SK-N-SH treated with all-trans-retinoic acid at 6 μM for 48 hours (cell line): ENCODE data around the gene STARD13.

ENCODE experiments used
- ARNTL ChIP-seq: fragments of 450-650 bp; formaldehyde crosslinking; IDR thresholded peaks from 2 replicates; pipeline ENCODE4 v1.5.0; 2020; ENCODE audit warnings: low read depth, mild to moderate bottlenecking, moderate library complexity, borderline replicate concordance
- ZC3H10 ChIP-seq: fragments of 250-450 bp; sonication (Bioruptor Pico); IDR thresholded peaks from 2 replicates; pipeline ENCODE4 v1.5.1; 2021; ENCODE audit warnings: mild to moderate bottlenecking, moderate library complexity
- ZNF8 ChIP-seq: fragments of 450-650 bp; formaldehyde crosslinking; IDR thresholded peaks from 2 replicates; pipeline ENCODE4 v1.5.0; 2020; ENCODE audit warnings: mild to moderate bottlenecking, moderate library complexity
- TF ChIP-seq, protein P1 (sequence below): fragments of 250-450 bp; sonication (Bioruptor Pico); IDR thresholded peaks from 2 replicates; pipeline ENCODE4 v1.5.0; 2020; ENCODE audit warnings: mild to moderate bottlenecking, moderate library complexity

DNA sequence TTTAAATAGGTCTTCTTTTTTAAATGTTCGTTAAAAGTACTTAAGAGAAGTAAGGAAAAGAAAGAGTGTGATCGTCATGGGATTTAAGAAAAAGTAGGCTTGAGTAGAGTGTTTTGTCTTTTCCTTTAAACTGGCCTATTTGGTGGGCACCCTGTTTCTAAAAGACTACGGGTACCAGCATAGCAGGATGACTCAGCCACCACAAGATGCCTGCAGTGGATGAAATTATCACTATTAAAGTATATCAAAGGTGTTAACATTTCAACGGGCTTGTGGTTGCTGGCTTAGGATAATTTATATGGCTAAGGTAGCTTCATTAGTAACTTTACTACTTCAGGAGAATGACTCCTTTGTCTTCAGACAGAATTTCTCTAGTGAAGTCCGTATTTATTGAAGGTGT, 112.6 kb downstream of the STARD13 start:
- TF ChIP-seq ZNF8 (CRISPR knock-in tag) (no peak), ZC3H10 (CRISPR knock-in tag) (no peak), ARNTL (CRISPR knock-in tag) (no peak)
- TF ChIP-seq, protein P1, sequence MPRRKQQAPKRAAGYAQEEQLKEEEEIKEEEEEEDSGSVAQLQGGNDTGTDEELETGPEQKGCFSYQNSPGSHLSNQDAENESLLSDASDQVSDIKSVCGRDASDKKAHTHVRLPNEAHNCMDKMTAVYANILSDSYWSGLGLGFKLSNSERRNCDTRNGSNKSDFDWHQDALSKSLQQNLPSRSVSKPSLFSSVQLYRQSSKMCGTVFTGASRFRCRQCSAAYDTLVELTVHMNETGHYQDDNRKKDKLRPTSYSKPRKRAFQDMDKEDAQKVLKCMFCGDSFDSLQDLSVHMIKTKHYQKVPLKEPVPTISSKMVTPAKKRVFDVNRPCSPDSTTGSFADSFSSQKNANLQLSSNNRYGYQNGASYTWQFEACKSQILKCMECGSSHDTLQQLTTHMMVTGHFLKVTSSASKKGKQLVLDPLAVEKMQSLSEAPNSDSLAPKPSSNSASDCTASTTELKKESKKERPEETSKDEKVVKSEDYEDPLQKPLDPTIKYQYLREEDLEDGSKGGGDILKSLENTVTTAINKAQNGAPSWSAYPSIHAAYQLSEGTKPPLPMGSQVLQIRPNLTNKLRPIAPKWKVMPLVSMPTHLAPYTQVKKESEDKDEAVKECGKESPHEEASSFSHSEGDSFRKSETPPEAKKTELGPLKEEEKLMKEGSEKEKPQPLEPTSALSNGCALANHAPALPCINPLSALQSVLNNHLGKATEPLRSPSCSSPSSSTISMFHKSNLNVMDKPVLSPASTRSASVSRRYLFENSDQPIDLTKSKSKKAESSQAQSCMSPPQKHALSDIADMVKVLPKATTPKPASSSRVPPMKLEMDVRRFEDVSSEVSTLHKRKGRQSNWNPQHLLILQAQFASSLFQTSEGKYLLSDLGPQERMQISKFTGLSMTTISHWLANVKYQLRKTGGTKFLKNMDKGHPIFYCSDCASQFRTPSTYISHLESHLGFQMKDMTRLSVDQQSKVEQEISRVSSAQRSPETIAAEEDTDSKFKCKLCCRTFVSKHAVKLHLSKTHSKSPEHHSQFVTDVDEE (CRISPR knock-in tag), result no peak
